K562 (cell line): ENCODE data around the gene TMEM25.

Source experiments
- CSDE1 ChIP-seq, 2 experiments: fragments of 450-650 bp; IDR thresholded peaks; 2 replicates each; pipeline ENCODE4 v1.6.1; 2016; ENCODE audit warnings: mild to moderate bottlenecking in 1 of 2
- FOXA1 ChIP-seq: fragments of 450-650 bp; IDR thresholded peaks from 2 replicates; pipeline ENCODE4 v1.6.1; 2016; ENCODE audit warnings: mild to moderate bottlenecking, borderline replicate concordance
- FOXK2 ChIP-seq, 2 experiments: fragments of 450-650 bp; IDR thresholded peaks in 1 of 2; conservative IDR thresholded peaks in 1 of 2; 2 replicates each; pipeline ENCODE4 v1.6.1; 2016; ENCODE audit warnings: low read depth in 2 of 2, mild to moderate bottlenecking in 1 of 2
- ZNF133 ChIP-seq: fragments of 250-450 bp; sonication (Bioruptor Pico); IDR thresholded peaks from 2 replicates; pipeline ENCODE4 v1.4.0; 2020; ENCODE audit warnings: mild to moderate bottlenecking
- ZNF274 ChIP-seq: IDR thresholded peaks from 2 replicates; pipeline ENCODE4 v1.6.1; 2011; ENCODE audit warnings: low read depth, mild to moderate bottlenecking, low read length, moderate library complexity, borderline replicate concordance
- ZNF282 ChIP-seq: sonication (generic); formaldehyde crosslinking; IDR thresholded peaks from 2 replicates; pipeline ENCODE4 v1.8.1; 2023; ENCODE audit warnings: missing genetic modification reagents
- ZNF586 ChIP-seq: fragments of 450-650 bp; formaldehyde crosslinking; conservative IDR thresholded peaks from 2 replicates; pipeline ENCODE4 v1.4.0; 2020; ENCODE audit warnings: mild to moderate bottlenecking, moderate library complexity
- TF ChIP-seq, protein P1 (sequence below): fragments of 450-650 bp; formaldehyde crosslinking; IDR thresholded peaks from 2 replicates; pipeline ENCODE4 v1.4.0; 2022; ENCODE audit warnings: missing genetic modification characterization
- TF ChIP-seq, protein P2 (sequence below): sonication (generic); formaldehyde crosslinking; IDR thresholded peaks from 2 replicates; pipeline ENCODE4 v1.5.0; 2020; ENCODE audit warnings: missing genetic modification reagents
- TF ChIP-seq, protein P3 (sequence below): sonication (generic); formaldehyde crosslinking; IDR thresholded peaks from 2 replicates; pipeline ENCODE4 v1.8.0; 2023; ENCODE audit warnings: mild to moderate bottlenecking, missing genetic modification reagents
- TF ChIP-seq, protein P4 (sequence below), 3 experiments: IDR thresholded peaks in 2 of 3; conservative IDR thresholded peaks in 1 of 3; 2 replicates each; pipeline ENCODE4 v1.5.1; 2011 to 2012; ENCODE audit warnings: low read length in 3 of 3, mild to moderate bottlenecking in 3 of 3, control low read depth in 2 of 3, improper control_type of control experiment in 1 of 3, inconsistent platforms in 1 of 3, low read depth in 1 of 3, mixed read lengths in 1 of 3, moderate library complexity in 1 of 3; ENCODE audit not compliant: insufficient read depth in 2 of 3

DNA sequence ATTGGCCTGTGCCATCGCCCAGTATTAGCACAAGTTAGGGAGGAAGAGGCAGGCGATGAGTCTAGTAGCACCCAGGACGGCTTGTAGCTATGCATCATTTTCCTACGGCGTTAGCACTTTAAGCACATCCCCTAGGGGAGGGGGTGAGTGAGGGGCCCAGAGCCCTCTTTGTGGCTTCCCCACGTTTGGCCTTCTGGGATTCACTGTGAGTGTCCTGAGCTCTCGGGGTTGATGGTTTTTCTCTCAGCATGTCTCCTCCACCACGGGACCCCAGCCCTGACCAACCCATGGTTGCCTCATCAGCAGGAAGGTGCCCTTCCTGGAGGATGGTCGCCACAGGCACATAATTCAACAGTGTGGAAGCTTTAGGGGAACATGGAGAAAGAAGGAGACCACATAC is 4.3 kb downstream of the TMEM25 start:
- TF ChIP-seq, protein P1, sequence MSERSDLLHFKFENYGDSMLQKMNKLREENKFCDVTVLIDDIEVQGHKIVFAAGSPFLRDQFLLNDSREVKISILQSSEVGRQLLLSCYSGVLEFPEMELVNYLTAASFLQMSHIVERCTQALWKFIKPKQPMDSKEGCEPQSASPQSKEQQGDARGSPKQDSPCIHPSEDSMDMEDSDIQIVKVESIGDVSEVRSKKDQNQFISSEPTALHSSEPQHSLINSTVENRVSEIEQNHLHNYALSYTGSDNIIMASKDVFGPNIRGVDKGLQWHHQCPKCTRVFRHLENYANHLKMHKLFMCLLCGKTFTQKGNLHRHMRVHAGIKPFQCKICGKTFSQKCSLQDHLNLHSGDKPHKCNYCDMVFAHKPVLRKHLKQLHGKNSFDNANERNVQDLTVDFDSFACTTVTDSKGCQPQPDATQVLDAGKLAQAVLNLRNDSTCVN (CRISPR knock-in tag), result no peak
- TF ChIP-seq ZNF586 (no peak), FOXA1 (no peak), FOXK2 (conservative IDR thresholded peaks at IDR 0.05 in 1 of 2, IDR thresholded peaks at IDR 0.05 in 1 of 2; ENCODE audit: low read depth in 2 of 2) (no peak), ZNF274 (no peak), ZNF133 (CRISPR knock-in tag) (no peak), ZNF282 (no peak), CSDE1 (IDR thresholded peaks at IDR 0.05) (no peak)
- TF ChIP-seq, protein P2, sequence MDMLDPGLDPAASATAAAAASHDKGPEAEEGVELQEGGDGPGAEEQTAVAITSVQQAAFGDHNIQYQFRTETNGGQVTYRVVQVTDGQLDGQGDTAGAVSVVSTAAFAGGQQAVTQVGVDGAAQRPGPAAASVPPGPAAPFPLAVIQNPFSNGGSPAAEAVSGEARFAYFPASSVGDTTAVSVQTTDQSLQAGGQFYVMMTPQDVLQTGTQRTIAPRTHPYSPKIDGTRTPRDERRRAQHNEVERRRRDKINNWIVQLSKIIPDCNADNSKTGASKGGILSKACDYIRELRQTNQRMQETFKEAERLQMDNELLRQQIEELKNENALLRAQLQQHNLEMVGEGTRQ (CRISPR knock-in tag), result no peak
- TF ChIP-seq, protein P3, sequence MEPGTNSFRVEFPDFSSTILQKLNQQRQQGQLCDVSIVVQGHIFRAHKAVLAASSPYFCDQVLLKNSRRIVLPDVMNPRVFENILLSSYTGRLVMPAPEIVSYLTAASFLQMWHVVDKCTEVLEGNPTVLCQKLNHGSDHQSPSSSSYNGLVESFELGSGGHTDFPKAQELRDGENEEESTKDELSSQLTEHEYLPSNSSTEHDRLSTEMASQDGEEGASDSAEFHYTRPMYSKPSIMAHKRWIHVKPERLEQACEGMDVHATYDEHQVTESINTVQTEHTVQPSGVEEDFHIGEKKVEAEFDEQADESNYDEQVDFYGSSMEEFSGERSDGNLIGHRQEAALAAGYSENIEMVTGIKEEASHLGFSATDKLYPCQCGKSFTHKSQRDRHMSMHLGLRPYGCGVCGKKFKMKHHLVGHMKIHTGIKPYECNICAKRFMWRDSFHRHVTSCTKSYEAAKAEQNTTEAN (CRISPR knock-in tag), result no peak
- TF ChIP-seq, protein P4, sequence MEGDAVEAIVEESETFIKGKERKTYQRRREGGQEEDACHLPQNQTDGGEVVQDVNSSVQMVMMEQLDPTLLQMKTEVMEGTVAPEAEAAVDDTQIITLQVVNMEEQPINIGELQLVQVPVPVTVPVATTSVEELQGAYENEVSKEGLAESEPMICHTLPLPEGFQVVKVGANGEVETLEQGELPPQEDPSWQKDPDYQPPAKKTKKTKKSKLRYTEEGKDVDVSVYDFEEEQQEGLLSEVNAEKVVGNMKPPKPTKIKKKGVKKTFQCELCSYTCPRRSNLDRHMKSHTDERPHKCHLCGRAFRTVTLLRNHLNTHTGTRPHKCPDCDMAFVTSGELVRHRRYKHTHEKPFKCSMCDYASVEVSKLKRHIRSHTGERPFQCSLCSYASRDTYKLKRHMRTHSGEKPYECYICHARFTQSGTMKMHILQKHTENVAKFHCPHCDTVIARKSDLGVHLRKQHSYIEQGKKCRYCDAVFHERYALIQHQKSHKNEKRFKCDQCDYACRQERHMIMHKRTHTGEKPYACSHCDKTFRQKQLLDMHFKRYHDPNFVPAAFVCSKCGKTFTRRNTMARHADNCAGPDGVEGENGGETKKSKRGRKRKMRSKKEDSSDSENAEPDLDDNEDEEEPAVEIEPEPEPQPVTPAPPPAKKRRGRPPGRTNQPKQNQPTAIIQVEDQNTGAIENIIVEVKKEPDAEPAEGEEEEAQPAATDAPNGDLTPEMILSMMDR (IDR thresholded peaks at IDR 0.05 in 2 of 3, conservative IDR thresholded peaks at IDR 0.05 in 1 of 3; ENCODE audit: insufficient read depth in 2 of 3, low read depth in 1 of 3, low read length in 3 of 3), result no peak
